HCT116 (cell line): ENCODE results near the gene CDK10. TPM values are rescaled to one million over a fixed set of nuclear protein-coding genes. Genes with fewer than 3 reads are reported as not detected.

Source experiments
- ATAC-seq: fragments of 200-7000 bp; cut with Tn5 transposase; 2 replicates; pipeline ENCODE4 v1.9.1; 2020; ENCODE audit warnings: mild to moderate bottlenecking, moderate library complexity
- BruUV-seq: library from RNA; stranded (reverse); fragments of 400-500 nt; replicated peaks from 2 replicates; lab custom pipeline; 2021; lab: Mats Ljungman, UMichigan
- CTCF ChIA-PET: fragments of 300-600 bp; sonication (Branson Sonifier 250); formaldehyde crosslinking; loops from one replicate; lab custom pipeline; 2021; ENCODE audit warnings: antibody characterized with exemption; lab: Charles Lee
- POLR2A ChIA-PET: fragments of 300-600, 350-600 bp; sonication (Branson Sonifier 250); formaldehyde crosslinking; loops from one replicate; lab custom pipeline; 2021; ENCODE audit warnings: antibody characterized with exemption; lab: Charles Lee
- RAD21 ChIA-PET, 2 experiments: fragments of 300-600 bp; sonication (Branson Sonifier 250); formaldehyde crosslinking; loops; one replicate each; lab custom pipeline; 2023; ENCODE audit warnings: low total read pairs in 2 of 2; ENCODE audit not compliant: uncharacterized antibody in 2 of 2, unreplicated experiment in 2 of 2, low non-redundant PET in 1 of 2; lab: Charles Lee
- DNase-seq: peaks from one replicate; pipeline ENCODE4 v3.0.0-alpha.2; 2010; ENCODE audit warnings: low read depth, low spot score
- H2AFZ ChIP-seq: fragments of 200-600 bp; shearing (Covaris generic), sonication (generic); 2 replicates; pipeline ENCODE4 v1.6.1; 2017; ENCODE audit warnings: low read depth, mixed run types, mixed read lengths, antibody characterized with exemption, low read length; ENCODE audit not compliant: poor library complexity, severe bottlenecking
- H3K27ac ChIP-seq: 2 replicates; pipeline ENCODE4 v1.5.1; 2012; ENCODE audit warnings: low read depth, low read length
- H3K27me3 ChIP-seq: fragments of 200-600 bp; sonication (generic); 2 replicates; pipeline ENCODE4 v1.6.1; 2016; ENCODE audit warnings: mixed run types, low read length, mixed read lengths; ENCODE audit not compliant: insufficient read depth
- H3K36me3 ChIP-seq, 2 experiments: fragments of 200-500 bp in 1 of 2; fragments of 200-600 bp in 1 of 2; sonication (Bioruptor generic) in 1 of 2; sonication (generic) in 1 of 2; 2 replicates each; pipeline versions ENCODE4 v1.5.1 to v1.6.1; 2014 to 2016; ENCODE audit warnings: low read length in 2 of 2, inconsistent platforms in 1 of 2, mixed read lengths in 1 of 2, mixed run types in 1 of 2; ENCODE audit not compliant: insufficient read depth in 2 of 2, control insufficient read depth in 1 of 2
- H3K4me1 ChIP-seq, 2 experiments: fragments of 200-600 bp in 1 of 2; sonication (generic) in 1 of 2; 2 replicates each; pipeline versions ENCODE4 v1.5.1 to v1.6.1; 2012 to 2017; ENCODE audit warnings: low read length in 2 of 2, inconsistent platforms in 1 of 2, mild to moderate bottlenecking in 1 of 2, mixed read lengths in 1 of 2, mixed run types in 1 of 2, moderate library complexity in 1 of 2; ENCODE audit not compliant: insufficient read depth in 2 of 2, control insufficient read depth in 1 of 2
- H3K4me2 ChIP-seq: fragments of 200-600 bp; sonication (generic); 2 replicates; pipeline ENCODE4 v1.6.1; 2017; ENCODE audit warnings: mixed run types, low read length, mixed read lengths
- H3K4me3 ChIP-seq, 2 experiments: fragments of 200-600 bp in 1 of 2; sonication (generic) in 1 of 2; replicated peaks in 1 of 2; 2 replicates each; pipeline ENCODE4 v1.5.1; 2011 to 2016; ENCODE audit warnings: low read length in 2 of 2, control low read depth in 1 of 2, low read depth in 1 of 2, mild to moderate bottlenecking in 1 of 2, mixed read lengths in 1 of 2, mixed run types in 1 of 2
- H3K79me2 ChIP-seq: fragments of 200-600 bp; sonication (generic); 2 replicates; pipeline ENCODE4 v1.6.1; 2017; ENCODE audit warnings: mild to moderate bottlenecking, mixed run types, low read length, moderate library complexity, mixed read lengths; ENCODE audit not compliant: insufficient read depth
- H3K9ac ChIP-seq: fragments of 200-600 bp; sonication (generic); 2 replicates; pipeline ENCODE4 v1.6.1; 2016; ENCODE audit warnings: low read length, mixed read lengths
- H3K9me2 ChIP-seq: fragments of 200-600 bp; sonication (generic), shearing (Covaris generic); 2 replicates; pipeline ENCODE4 v1.6.1; 2017; ENCODE audit warnings: mixed run types, mild to moderate bottlenecking, moderate library complexity; ENCODE audit not compliant: insufficient read depth
- H3K9me3 ChIP-seq, 2 experiments: fragments of 200-500 bp in 1 of 2; fragments of 200-600 bp in 1 of 2; sonication (Bioruptor generic) in 1 of 2; sonication (generic) in 1 of 2; 2 replicates each; pipeline ENCODE4 v1.6.1; 2014 to 2017; ENCODE audit warnings: low read length in 2 of 2, mixed read lengths in 2 of 2, inconsistent platforms in 1 of 2, low read depth in 1 of 2, mild to moderate bottlenecking in 1 of 2, mixed run types in 1 of 2, moderate library complexity in 1 of 2; ENCODE audit not compliant: control insufficient read depth in 1 of 2, insufficient read depth in 1 of 2
- H4K20me1 ChIP-seq: fragments of 200-600 bp; sonication (generic), shearing (Covaris generic); 2 replicates; pipeline ENCODE4 v1.6.1; 2017; ENCODE audit warnings: mixed run types, mild to moderate bottlenecking, moderate library complexity; ENCODE audit not compliant: insufficient read depth
- EGR1 ChIP-seq: IDR thresholded peaks from 2 replicates; pipeline ENCODE4 v1.6.1; 2012; ENCODE audit warnings: low read depth
- EZH2 ChIP-seq: fragments of 200-600 bp; sonication (generic); IDR thresholded peaks from 2 replicates; pipeline ENCODE4 v1.6.1; 2017; ENCODE audit warnings: antibody characterized with exemption, mixed run types
- EZH2phosphoT487 ChIP-seq: fragments of 200-600 bp; IDR thresholded peaks from 2 replicates; pipeline ENCODE4 v1.6.1; 2018; ENCODE audit warnings: antibody characterized with exemption, borderline replicate concordance
- POLR2AphosphoS5 ChIP-seq: IDR thresholded peaks from 2 replicates; pipeline ENCODE4 v1.6.1; 2011; ENCODE audit warnings: mild to moderate bottlenecking, low read depth, low read length, moderate library complexity
- RAD21 ChIP-seq: IDR thresholded peaks from 2 replicates; pipeline ENCODE4 v1.6.1; 2012; ENCODE audit warnings: low read depth, mild to moderate bottlenecking
- SIN3A ChIP-seq: IDR thresholded peaks from 2 replicates; pipeline ENCODE4 v1.6.1; 2012; ENCODE audit warnings: low read depth
- intact Hi-C: fragments of 100-400 bp; cut with micrococcal nuclease; formaldehyde crosslinking; loops from 2 replicates; pipeline ENCODE4 v1.10.0; 2022
- total RNA-seq: library from RNA; stranded (reverse); gene quantifications from one replicate; pipeline ENCODE4 v1.2.1, GENCODE V29; 2021; ENCODE audit not compliant: unreplicated experiment
- TF ChIP-seq, protein P1 (sequence below): IDR thresholded peaks from 2 replicates; pipeline ENCODE4 v1.6.1; 2011; ENCODE audit warnings: mild to moderate bottlenecking, low read length, moderate library complexity; ENCODE audit not compliant: insufficient replicate concordance; ENCODE audit errors: extremely low read depth
- TF ChIP-seq, protein P2 (sequence below): IDR thresholded peaks from 2 replicates; pipeline ENCODE4 v1.6.1; 2012
- TF ChIP-seq, protein P3 (sequence below): IDR thresholded peaks from 2 replicates; pipeline ENCODE4 v1.6.1; 2012

The CDK10 gene
- total RNA-seq, 1 experiment from 2014 or later, result 165 TPM

DNA sequence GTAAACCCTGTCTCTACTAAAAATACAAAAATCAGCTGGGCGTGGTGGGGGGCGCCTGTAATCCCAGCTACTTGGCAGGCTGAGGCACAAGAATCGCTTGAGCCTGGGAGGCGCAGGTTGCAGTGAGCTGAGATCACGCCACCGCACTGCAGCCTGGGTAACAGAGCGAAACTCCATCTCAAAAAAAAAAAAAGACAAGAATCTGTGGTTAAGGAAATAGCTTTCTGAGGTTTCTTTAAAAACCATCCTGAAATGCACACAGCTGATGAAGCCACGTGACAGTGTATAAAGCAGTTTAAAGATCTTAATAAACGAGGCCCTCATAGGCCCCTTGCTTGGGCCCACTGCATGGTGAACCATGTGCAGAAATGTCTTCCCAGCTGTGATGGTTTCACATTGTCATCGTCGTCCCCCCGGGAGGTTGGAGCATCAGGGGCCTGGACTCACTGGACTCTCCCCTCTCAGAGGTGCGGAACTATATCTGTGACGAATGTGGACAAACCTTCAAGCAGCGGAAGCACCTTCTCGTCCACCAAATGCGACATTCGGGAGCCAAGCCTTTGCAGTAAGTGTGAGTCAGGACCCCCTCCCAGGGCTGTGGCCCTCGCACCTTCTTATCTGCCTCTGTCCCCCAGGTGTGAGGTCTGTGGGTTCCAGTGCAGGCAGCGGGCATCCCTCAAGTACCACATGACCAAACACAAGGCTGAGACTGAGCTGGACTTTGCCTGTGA, 51.0 kb downstream of the CDK10 start (continued):
- no peak for TF ChIP-seq SIN3A
- TF ChIP-seq, protein P1, sequence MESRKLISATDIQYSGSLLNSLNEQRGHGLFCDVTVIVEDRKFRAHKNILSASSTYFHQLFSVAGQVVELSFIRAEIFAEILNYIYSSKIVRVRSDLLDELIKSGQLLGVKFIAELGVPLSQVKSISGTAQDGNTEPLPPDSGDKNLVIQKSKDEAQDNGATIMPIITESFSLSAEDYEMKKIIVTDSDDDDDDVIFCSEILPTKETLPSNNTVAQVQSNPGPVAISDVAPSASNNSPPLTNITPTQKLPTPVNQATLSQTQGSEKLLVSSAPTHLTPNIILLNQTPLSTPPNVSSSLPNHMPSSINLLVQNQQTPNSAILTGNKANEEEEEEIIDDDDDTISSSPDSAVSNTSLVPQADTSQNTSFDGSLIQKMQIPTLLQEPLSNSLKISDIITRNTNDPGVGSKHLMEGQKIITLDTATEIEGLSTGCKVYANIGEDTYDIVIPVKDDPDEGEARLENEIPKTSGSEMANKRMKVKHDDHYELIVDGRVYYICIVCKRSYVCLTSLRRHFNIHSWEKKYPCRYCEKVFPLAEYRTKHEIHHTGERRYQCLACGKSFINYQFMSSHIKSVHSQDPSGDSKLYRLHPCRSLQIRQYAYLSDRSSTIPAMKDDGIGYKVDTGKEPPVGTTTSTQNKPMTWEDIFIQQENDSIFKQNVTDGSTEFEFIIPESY, result no peak

DNA sequence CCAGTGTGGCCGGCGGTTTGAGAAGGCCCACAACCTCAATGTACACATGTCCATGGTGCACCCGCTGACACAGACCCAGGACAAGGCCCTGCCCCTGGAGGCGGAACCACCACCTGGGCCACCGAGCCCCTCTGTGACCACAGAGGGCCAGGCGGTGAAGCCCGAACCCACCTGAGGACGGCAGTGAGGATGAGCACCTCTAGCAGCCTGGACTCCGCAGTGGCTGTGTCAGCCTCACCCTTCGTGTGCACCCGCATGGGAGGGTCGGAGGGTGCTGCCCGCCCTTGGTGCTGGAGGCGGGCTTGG, 51.5 kb downstream of the CDK10 start:
- Histone ChIP-seq H3K9me2 (no peaks in the 10 kb centered on the region), H4K20me1 (no peaks in the 10 kb centered on the region; the same call in 1 of the 2 replicates), H3K36me3 (peaks cover 74 to 86% of the 10 kb centered on the region in 2 experiments), H3K4me3 (no peak overlapping the region), H3K4me2 (no peak overlapping the region), H3K9me3 (no peaks in the 10 kb centered on the region), H3K79me2 (peaks cover 8% of the 10 kb centered on the region; the same call in 1 of the 2 replicates), H3K9ac (no peak overlapping the region), H3K27me3 (no peaks in the 10 kb centered on the region), H3K4me1 (no peaks in the 10 kb centered on the region), H3K27ac (peak overlapping the region; percentile 19; the same call in 1 of the 2 replicates), H2AFZ (no peak overlapping the region)
- peak; percentile 7; the same call in 1 of the 2 replicates for ATAC-seq
- ChIA-PET POLR2A (no interaction called here), RAD21 (no interaction called here), CTCF (no interaction called here)
- TF ChIP-seq EGR1, result no peak
- TF ChIP-seq, protein P2, sequence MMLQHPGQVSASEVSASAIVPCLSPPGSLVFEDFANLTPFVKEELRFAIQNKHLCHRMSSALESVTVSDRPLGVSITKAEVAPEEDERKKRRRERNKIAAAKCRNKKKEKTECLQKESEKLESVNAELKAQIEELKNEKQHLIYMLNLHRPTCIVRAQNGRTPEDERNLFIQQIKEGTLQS, result no peak
- TF ChIP-seq POLR2AphosphoS5, result no peak
- TF ChIP-seq, protein P3, sequence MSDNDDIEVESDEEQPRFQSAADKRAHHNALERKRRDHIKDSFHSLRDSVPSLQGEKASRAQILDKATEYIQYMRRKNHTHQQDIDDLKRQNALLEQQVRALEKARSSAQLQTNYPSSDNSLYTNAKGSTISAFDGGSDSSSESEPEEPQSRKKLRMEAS, result no peak
- TF ChIP-seq EZH2, result no peak
- no peak for TF ChIP-seq RAD21
- TF ChIP-seq EZH2phosphoT487, result no peak
- intact Hi-C loops, result loop anchor here (5.0 kb wide), 1 partner anchor 49 kb away; no protein-coding TSS in a partner anchor
- DNase-seq, result no peak
- TSS peak; percentile 14 for BruUV-seq
